HepG2 (cell line): ENCODE measurements around the gene CAVIN3. TPM values are rescaled to one million over a fixed set of nuclear protein-coding genes. Genes with fewer than 3 reads are reported as not detected.

Source experiments
- ATAC-seq: fragments of 200-7000 bp; cut with Tn5 transposase; 3 replicates; pipeline ENCODE4 v1.9.1; 2020; ENCODE audit warnings: mild to moderate bottlenecking, moderate library complexity
- BruUV-seq: library from RNA; stranded (reverse); fragments of 400-500 nt; replicated peaks from 2 replicates; lab custom pipeline; 2021; lab: Mats Ljungman, UMichigan
- CTCF ChIA-PET: fragments of 300-600 bp; formaldehyde crosslinking; extraction: SDS; loops from one replicate; lab custom pipeline; 2021; ENCODE audit warnings: low total read pairs, inconsistent platforms, low intra/inter-chr PET ratio; lab: Yijun Ruan, JAX
- POLR2A ChIA-PET: fragments of 350-600 bp; sonication (Branson Sonifier 250); formaldehyde crosslinking; loops from one replicate; lab custom pipeline; 2020; ENCODE audit warnings: antibody characterized with exemption, inconsistent platforms; lab: Yijun Ruan, JAX
- DNase-seq: peaks from one replicate; pipeline ENCODE4 v3.0.0-alpha.2; 2015; ENCODE audit warnings: low spot score
- FAIRE-seq: peaks from 3 replicates; lab custom pipeline; 2011; peaks lifted over from hg19 to GRCh38; lab: Jason Lieb, UNC
- H2AFZ ChIP-seq: one replicate; pipeline ENCODE4 v1.6.1; 2011; ENCODE audit warnings: low read length, inconsistent platforms
- H3K27ac ChIP-seq: fragments of 300-600 bp; 3 replicates; pipeline ENCODE4 v1.8.0; 2011; ENCODE audit warnings: mixed run types, mild to moderate bottlenecking, mixed read lengths, low read length, inconsistent platforms; ENCODE audit not compliant: insufficient read depth; ENCODE audit errors: extremely low read length
- H3K27me3 ChIP-seq, 2 experiments: fragments of 200-600 bp in 1 of 2; 2 replicates in 1 of 2; 3 replicates in 1 of 2; pipeline versions ENCODE4 v1.6.0 to v1.8.0; 2011; ENCODE audit warnings: low read length in 2 of 2, mild to moderate bottlenecking in 2 of 2, moderate library complexity in 2 of 2, inconsistent platforms in 1 of 2; ENCODE audit not compliant: insufficient read depth in 2 of 2, control insufficient read depth in 1 of 2
- H3K36me3 ChIP-seq, 2 experiments: fragments of 200-600 bp in 1 of 2; replicated peaks in 1 of 2; 2 replicates in 1 of 2; 3 replicates in 1 of 2; pipeline versions ENCODE4 v1.5.1 to v1.8.0; 2011; ENCODE audit warnings: low read length in 2 of 2, inconsistent platforms in 1 of 2; ENCODE audit not compliant: insufficient read depth in 2 of 2, control insufficient read depth in 1 of 2
- H3K4me1 ChIP-seq: 2 replicates; pipeline ENCODE4 v1.5.1; 2012; ENCODE audit warnings: low read length, inconsistent platforms; ENCODE audit not compliant: insufficient read depth
- H3K4me2 ChIP-seq: 2 replicates; pipeline ENCODE4 v1.6.0; 2011; ENCODE audit warnings: low read depth, low read length, inconsistent platforms
- H3K4me3 ChIP-seq, 3 experiments: fragments of 200-600 bp in 1 of 3; sonication (generic), shearing (Covaris generic) in 1 of 3; replicated peaks in 1 of 3; 2 replicates each; pipeline ENCODE4 v1.5.1; 2011 to 2016; ENCODE audit warnings: low read length in 3 of 3, inconsistent platforms in 2 of 3, low read depth in 2 of 3, mild to moderate bottlenecking in 2 of 3, control low read depth in 1 of 3, mixed read lengths in 1 of 3; ENCODE audit not compliant: insufficient read depth in 1 of 3
- H3K79me2 ChIP-seq: one replicate; pipeline ENCODE4 v1.6.1; 2011; ENCODE audit warnings: low read length, inconsistent platforms; ENCODE audit not compliant: insufficient read depth
- H3K9ac ChIP-seq: 2 replicates; pipeline ENCODE4 v1.6.0; 2011; ENCODE audit warnings: mild to moderate bottlenecking, low read depth, low read length, inconsistent platforms; ENCODE audit not compliant: insufficient read depth
- H3K9me3 ChIP-seq: 2 replicates; pipeline ENCODE4 v1.5.1; 2012; ENCODE audit warnings: mild to moderate bottlenecking, low read length
- H4K20me1 ChIP-seq: 2 replicates; pipeline ENCODE4 v1.6.0; 2011; ENCODE audit warnings: inconsistent platforms, mild to moderate bottlenecking, low read length, moderate library complexity; ENCODE audit not compliant: insufficient read depth
- CHCHD3 ChIP-seq: sonication (generic); formaldehyde crosslinking; IDR thresholded peaks from 2 replicates; pipeline ENCODE4 v1.8.0; 2022; ENCODE audit warnings: mild to moderate bottlenecking, missing genetic modification reagents, moderate library complexity
- IRF2 ChIP-seq: IDR thresholded peaks from 2 replicates; pipeline ENCODE4 v1.6.1; 2018; ENCODE audit warnings: missing genetic modification reagents, missing compliant biosample characterization
- KDM2A ChIP-seq: sonication (generic); formaldehyde crosslinking; IDR thresholded peaks from 2 replicates; pipeline ENCODE4 v1.4.0; 2020; ENCODE audit warnings: low read depth, missing genetic modification reagents, borderline replicate concordance
- PHF8 ChIP-seq: sonication (generic); formaldehyde crosslinking; IDR thresholded peaks from 2 replicates; pipeline ENCODE4 v1.5.0; 2020; ENCODE audit warnings: missing genetic modification reagents
- THYN1 ChIP-seq: sonication (generic); formaldehyde crosslinking; IDR thresholded peaks from 2 replicates; pipeline ENCODE4 v1.8.1; 2023; ENCODE audit warnings: low read depth, mild to moderate bottlenecking, moderate library complexity, missing genetic modification reagents, borderline replicate concordance
- ZNF12 ChIP-seq: sonication (generic); formaldehyde crosslinking; IDR thresholded peaks from 2 replicates; pipeline ENCODE4 v1.5.0; 2020; ENCODE audit warnings: missing genetic modification reagents
- ZNF431 ChIP-seq: sonication (generic); formaldehyde crosslinking; IDR thresholded peaks from 2 replicates; pipeline ENCODE4 v1.9.0; 2022; ENCODE audit warnings: missing genetic modification reagents, low read depth, mild to moderate bottlenecking, borderline replicate concordance
- ZNF7 ChIP-seq: IDR thresholded peaks from 2 replicates; pipeline ENCODE4 v1.6.1; 2016; ENCODE audit warnings: missing biosample characterization, missing genetic modification reagents
- WGBS: methylation state at CpG from one replicate; pipeline ENCODE4 v1.1.6; 2017; ENCODE audit warnings: low lambda C conversion rate; 5-methylcytosine and 5-hydroxymethylcytosine counted together
- in situ Hi-C: cut with HindIII; loops from 2 replicates; pipeline ENCODE4 v1.10.0; 2017; ENCODE audit warnings: low pct_unique_long_range_greater_than_20kb; ENCODE audit not compliant: extremely low pct_ligation_motif_present
- intact Hi-C: fragments of 100-400 bp; cut with micrococcal nuclease; formaldehyde crosslinking; loops from one replicate; pipeline ENCODE4 v1.10.0; 2022; ENCODE audit not compliant: unreplicated experiment
- polyA plus RNA-seq, 8 experiments: library from polyadenylated mRNA; depleted of rRNA in 3 of 8; stranded (reverse) in 7 of 8; unstranded in 1 of 8; fragments of >200 nt; fragmentation: Illumina TruSeq in 4 of 8; extraction: Trizol in 4 of 8; gene quantifications; 2 replicates each; pipeline versions ENCODE4 v1.2.1 to v1.2.3, GENCODE V29; 2011 to 2016; ENCODE audit warnings: low read depth in 4 of 8, missing spikeins in 1 of 8, mixed read lengths in 1 of 8; ENCODE audit not compliant: insufficient read depth in 1 of 8
- total RNA-seq, 5 experiments: library from RNA; depleted of rRNA; stranded (reverse); fragments of >200 nt; fragmentation: Illumina TruSeq; extraction: Trizol; gene quantifications; 2 replicates each; pipeline ENCODE4 v1.2.3, GENCODE V29; 2016; ENCODE audit warnings: low read depth in 1 of 5
- TF ChIP-seq, protein P1 (sequence below): sonication (generic); formaldehyde crosslinking; IDR thresholded peaks from 2 replicates; pipeline ENCODE4; 2020; ENCODE audit warnings: missing genetic modification reagents, mild to moderate bottlenecking, borderline replicate concordance
- TF ChIP-seq, protein P2 (sequence below): sonication (generic); formaldehyde crosslinking; IDR thresholded peaks from 2 replicates; pipeline ENCODE4 v1.5.0; 2020; ENCODE audit warnings: mild to moderate bottlenecking, missing genetic modification reagents
- TF ChIP-seq, protein P3 (sequence below): sonication (generic); formaldehyde crosslinking; IDR thresholded peaks from 2 replicates; pipeline ENCODE4 v1.9.0; 2021; ENCODE audit warnings: missing genetic modification reagents, borderline replicate concordance
- TF ChIP-seq, protein P4 (sequence below): IDR thresholded peaks from 2 replicates; pipeline ENCODE4 v1.6.1; 2018; ENCODE audit warnings: missing genetic modification reagents, mild to moderate bottlenecking, missing compliant biosample characterization
- TF ChIP-seq, protein P5 (sequence below): sonication (generic); formaldehyde crosslinking; IDR thresholded peaks from 2 replicates; pipeline ENCODE4 v1.9.0; 2022; ENCODE audit warnings: low read depth, missing genetic modification reagents

CAVIN3 gene
- total and polyA plus RNA-seq, 2 of the 13 experiments (the other 11 are each of a cell fraction or from before 2014, with no cell fraction given): not detected

DNA sequence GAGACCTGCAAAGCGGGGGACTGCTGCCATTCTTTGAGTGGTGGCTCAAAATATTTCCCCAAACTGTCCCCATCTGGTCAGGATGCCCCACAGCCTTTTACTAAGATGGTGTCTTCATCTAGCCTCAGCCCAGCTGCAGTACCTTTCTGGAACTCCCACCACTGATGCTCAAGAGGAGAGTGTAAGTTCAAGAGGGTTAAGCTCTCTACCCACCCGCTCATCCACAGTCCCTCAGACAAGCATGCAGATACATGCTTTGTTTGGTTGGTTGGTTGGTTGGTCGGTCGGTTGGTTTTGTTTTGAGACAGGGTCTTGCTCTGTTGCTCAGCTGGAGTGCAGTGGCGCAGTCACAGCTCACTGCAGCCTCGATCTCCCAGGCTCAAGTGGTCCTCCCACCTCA is 14.5 kb upstream of the CAVIN3 start (continued):
- TF ChIP-seq, protein P1, sequence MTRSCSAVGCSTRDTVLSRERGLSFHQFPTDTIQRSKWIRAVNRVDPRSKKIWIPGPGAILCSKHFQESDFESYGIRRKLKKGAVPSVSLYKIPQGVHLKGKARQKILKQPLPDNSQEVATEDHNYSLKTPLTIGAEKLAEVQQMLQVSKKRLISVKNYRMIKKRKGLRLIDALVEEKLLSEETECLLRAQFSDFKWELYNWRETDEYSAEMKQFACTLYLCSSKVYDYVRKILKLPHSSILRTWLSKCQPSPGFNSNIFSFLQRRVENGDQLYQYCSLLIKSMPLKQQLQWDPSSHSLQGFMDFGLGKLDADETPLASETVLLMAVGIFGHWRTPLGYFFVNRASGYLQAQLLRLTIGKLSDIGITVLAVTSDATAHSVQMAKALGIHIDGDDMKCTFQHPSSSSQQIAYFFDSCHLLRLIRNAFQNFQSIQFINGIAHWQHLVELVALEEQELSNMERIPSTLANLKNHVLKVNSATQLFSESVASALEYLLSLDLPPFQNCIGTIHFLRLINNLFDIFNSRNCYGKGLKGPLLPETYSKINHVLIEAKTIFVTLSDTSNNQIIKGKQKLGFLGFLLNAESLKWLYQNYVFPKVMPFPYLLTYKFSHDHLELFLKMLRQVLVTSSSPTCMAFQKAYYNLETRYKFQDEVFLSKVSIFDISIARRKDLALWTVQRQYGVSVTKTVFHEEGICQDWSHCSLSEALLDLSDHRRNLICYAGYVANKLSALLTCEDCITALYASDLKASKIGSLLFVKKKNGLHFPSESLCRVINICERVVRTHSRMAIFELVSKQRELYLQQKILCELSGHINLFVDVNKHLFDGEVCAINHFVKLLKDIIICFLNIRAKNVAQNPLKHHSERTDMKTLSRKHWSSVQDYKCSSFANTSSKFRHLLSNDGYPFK (CRISPR knock-in tag): no peak
- no peak for TF ChIP-seq PHF8 (CRISPR knock-in tag)
- TF ChIP-seq, protein P2, sequence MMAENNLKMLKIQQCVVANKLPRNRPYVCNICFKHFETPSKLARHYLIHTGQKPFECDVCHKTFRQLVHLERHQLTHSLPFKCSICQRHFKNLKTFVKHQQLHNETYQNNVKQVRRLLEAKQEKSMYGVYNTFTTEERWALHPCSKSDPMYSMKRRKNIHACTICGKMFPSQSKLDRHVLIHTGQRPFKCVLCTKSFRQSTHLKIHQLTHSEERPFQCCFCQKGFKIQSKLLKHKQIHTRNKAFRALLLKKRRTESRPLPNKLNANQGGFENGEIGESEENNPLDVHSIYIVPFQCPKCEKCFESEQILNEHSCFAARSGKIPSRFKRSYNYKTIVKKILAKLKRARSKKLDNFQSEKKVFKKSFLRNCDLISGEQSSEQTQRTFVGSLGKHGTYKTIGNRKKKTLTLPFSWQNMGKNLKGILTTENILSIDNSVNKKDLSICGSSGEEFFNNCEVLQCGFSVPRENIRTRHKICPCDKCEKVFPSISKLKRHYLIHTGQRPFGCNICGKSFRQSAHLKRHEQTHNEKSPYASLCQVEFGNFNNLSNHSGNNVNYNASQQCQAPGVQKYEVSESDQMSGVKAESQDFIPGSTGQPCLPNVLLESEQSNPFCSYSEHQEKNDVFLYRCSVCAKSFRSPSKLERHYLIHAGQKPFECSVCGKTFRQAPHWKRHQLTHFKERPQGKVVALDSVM: no peak

DNA sequence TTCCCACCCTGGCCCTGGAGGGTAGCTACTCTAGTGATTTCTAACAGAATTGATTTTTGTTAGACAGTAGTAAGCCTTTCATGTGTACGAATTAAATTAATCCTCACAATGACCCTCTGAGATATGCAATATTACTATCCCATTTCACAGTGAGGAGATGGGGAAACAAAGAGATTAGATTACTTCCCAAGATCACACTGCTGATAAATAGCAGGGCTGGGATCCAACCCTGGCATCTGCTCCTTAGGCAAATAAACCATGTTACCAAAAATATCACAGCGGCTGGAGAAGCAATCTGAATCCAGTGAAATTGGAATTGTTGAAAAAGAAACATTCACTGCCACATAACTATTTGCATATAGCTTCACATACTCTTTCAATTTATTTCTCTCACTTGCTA is 12.8 kb upstream of the CAVIN3 start:
- in situ Hi-C loops (no loop called here), intact Hi-C loops (no loop called here)
- no peaks in the 10 kb centered on the region for H4K20me1 ChIP-seq
- H3K4me2 ChIP-seq: no peak overlapping the region
- ChIA-PET POLR2A (no interaction called here), CTCF (no interaction called here)
- BruUV-seq: no TSS peak
- no peaks in the 10 kb centered on the region for H3K9me3 ChIP-seq
- 0% methylated on average over 2 of the region's 2 CpGs for WGBS
- no peaks in the 10 kb centered on the region for H3K79me2 ChIP-seq
- H3K4me1 ChIP-seq: no peaks in the 10 kb centered on the region
- H3K36me3 ChIP-seq: no peaks in the 10 kb centered on the region
- ATAC-seq: no peak
- H3K27ac ChIP-seq: no peak overlapping the region
- FAIRE-seq: no peak
- H3K9ac ChIP-seq: no peak overlapping the region
- no peak for DNase-seq
- peaks cover 0 to 6% of the 10 kb centered on the region in 2 experiments; a peak in 3 of 5 replicates for H3K27me3 ChIP-seq
- no peak overlapping the region for H2AFZ ChIP-seq
- H3K4me3 ChIP-seq: no peak overlapping the region
- TF ChIP-seq, protein P3, sequence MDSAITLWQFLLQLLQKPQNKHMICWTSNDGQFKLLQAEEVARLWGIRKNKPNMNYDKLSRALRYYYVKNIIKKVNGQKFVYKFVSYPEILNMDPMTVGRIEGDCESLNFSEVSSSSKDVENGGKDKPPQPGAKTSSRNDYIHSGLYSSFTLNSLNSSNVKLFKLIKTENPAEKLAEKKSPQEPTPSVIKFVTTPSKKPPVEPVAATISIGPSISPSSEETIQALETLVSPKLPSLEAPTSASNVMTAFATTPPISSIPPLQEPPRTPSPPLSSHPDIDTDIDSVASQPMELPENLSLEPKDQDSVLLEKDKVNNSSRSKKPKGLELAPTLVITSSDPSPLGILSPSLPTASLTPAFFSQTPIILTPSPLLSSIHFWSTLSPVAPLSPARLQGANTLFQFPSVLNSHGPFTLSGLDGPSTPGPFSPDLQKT: no peak
- TF ChIP-seq IRF2 (CRISPR knock-in tag) (no peak), ZNF12 (CRISPR knock-in tag) (no peak), ZNF7 (CRISPR knock-in tag) (no peak), THYN1 (CRISPR knock-in tag) (no peak), KDM2A (CRISPR knock-in tag) (no peak), CHCHD3 (no peak), ZNF431 (CRISPR knock-in tag) (no peak)
- TF ChIP-seq, protein P4, sequence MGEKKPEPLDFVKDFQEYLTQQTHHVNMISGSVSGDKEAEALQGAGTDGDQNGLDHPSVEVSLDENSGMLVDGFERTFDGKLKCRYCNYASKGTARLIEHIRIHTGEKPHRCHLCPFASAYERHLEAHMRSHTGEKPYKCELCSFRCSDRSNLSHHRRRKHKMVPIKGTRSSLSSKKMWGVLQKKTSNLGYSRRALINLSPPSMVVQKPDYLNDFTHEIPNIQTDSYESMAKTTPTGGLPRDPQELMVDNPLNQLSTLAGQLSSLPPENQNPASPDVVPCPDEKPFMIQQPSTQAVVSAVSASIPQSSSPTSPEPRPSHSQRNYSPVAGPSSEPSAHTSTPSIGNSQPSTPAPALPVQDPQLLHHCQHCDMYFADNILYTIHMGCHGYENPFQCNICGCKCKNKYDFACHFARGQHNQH (CRISPR knock-in tag): no peak
- TF ChIP-seq, protein P5, sequence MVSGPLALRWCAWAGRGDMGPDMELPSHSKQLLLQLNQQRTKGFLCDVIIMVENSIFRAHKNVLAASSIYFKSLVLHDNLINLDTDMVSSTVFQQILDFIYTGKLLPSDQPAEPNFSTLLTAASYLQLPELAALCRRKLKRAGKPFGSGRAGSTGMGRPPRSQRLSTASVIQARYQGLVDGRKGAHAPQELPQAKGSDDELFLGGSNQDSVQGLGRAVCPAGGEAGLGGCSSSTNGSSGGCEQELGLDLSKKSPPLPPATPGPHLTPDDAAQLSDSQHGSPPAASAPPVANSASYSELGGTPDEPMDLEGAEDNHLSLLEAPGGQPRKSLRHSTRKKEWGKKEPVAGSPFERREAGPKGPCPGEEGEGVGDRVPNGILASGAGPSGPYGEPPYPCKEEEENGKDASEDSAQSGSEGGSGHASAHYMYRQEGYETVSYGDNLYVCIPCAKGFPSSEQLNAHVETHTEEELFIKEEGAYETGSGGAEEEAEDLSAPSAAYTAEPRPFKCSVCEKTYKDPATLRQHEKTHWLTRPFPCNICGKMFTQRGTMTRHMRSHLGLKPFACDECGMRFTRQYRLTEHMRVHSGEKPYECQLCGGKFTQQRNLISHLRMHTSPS (CRISPR knock-in tag): no peak
